Superior temporal gyrus (tissue), 1 donor: ENCODE measurements around the gene DCAF11.
"Not testable (repeated sequence)": the region's sequence is repeated elsewhere in the genome, so short reads cannot be mapped to it uniquely, and the experiment has no call there.

Experiments used
- DNase-seq: peaks from one replicate; pipeline ENCODE4 v3.0.0-alpha.2; 2016; ENCODE audit errors: extremely low spot score

DCAF11 gene

GRCh38 chr14:24096545-24097181, 17.9 kb upstream of the DCAF11 start:
- DNase-seq: no peak

GRCh38 chr14:24098229-24098926, 16.2 kb upstream of the DCAF11 start:
- no peak for DNase-seq

GRCh38 chr14:24098927-24099813, 15.4 kb upstream of the DCAF11 start:
- DNase-seq: no peak

GRCh38 chr14:24100197-24100981, 14.2 kb upstream of the DCAF11 start:
- DNase-seq: no peak

GRCh38 chr14:24100982-24101494, 13.5 kb upstream of the DCAF11 start:
- DNase-seq: no peak

GRCh38 chr14:24102357-24103048, 12.1 kb upstream of the DCAF11 start:
- DNase-seq: no peak

- DNase-seq: no peak
Measured at GRCh38 chr14:24103451-24103850, 11.1 kb upstream of the DCAF11 start.

GRCh38 chr14:24105609-24106239, 8.9 kb upstream of the DCAF11 start:
- not testable (repeated sequence) for DNase-seq

- DNase-seq: no peak
Measured at GRCh38 chr14:24106672-24107271, 7.8 kb upstream of the DCAF11 start.

- no peak for DNase-seq
Measured at GRCh38 chr14:24108336-24108874, 6.2 kb upstream of the DCAF11 start.

- no peak for DNase-seq
Measured at GRCh38 chr14:24110060-24110459, 4.5 kb upstream of the DCAF11 start.

GRCh38 chr14:24110523-24110922, 4.1 kb upstream of the DCAF11 start:
- no peak for DNase-seq

GRCh38 chr14:24113379-24113800, 1.2 kb upstream of the DCAF11 start:
- DNase-seq: no peak

GRCh38 chr14:24113801-24114531, 611 bp upstream of the DCAF11 start:
- DNase-seq: peak; percentile 43

GRCh38 chr14:24115422-24116127, 998 bp downstream of the DCAF11 start:
- DNase-seq: no peak

GRCh38 chr14:24116128-24116814, 1.7 kb downstream of the DCAF11 start:
- no peak for DNase-seq

GRCh38 chr14:24117179-24117578, 2.6 kb downstream of the DCAF11 start:
- no peak for DNase-seq

- DNase-seq: no peak
Measured at GRCh38 chr14:24119691-24120090, 5.1 kb downstream of the DCAF11 start.
